HepG2 (cell line): ENCODE measurements around the gene PID1. TPM values are rescaled to one million over a fixed set of nuclear protein-coding genes. Genes with fewer than 3 reads are reported as not detected.

Source experiments
- ATAC-seq: fragments of 200-7000 bp; cut with Tn5 transposase; 3 replicates; pipeline ENCODE4 v1.9.1; 2020; ENCODE audit warnings: mild to moderate bottlenecking, moderate library complexity
- BruUV-seq: library from RNA; stranded (reverse); fragments of 400-500 nt; replicated peaks from 2 replicates; lab custom pipeline; 2021; lab: Mats Ljungman, UMichigan
- CTCF ChIA-PET: fragments of 300-600 bp; formaldehyde crosslinking; extraction: SDS; loops from one replicate; lab custom pipeline; 2021; ENCODE audit warnings: low total read pairs, inconsistent platforms, low intra/inter-chr PET ratio; lab: Yijun Ruan, JAX
- POLR2A ChIA-PET: fragments of 350-600 bp; sonication (Branson Sonifier 250); formaldehyde crosslinking; loops from one replicate; lab custom pipeline; 2020; ENCODE audit warnings: antibody characterized with exemption, inconsistent platforms; lab: Yijun Ruan, JAX
- DNase-seq: peaks from one replicate; pipeline ENCODE4 v3.0.0-alpha.2; 2015; ENCODE audit warnings: low spot score
- FAIRE-seq: peaks from 3 replicates; lab custom pipeline; 2011; peaks lifted over from hg19 to GRCh38; lab: Jason Lieb, UNC
- H2AFZ ChIP-seq: one replicate; pipeline ENCODE4 v1.6.1; 2011; ENCODE audit warnings: low read length, inconsistent platforms
- H3K27ac ChIP-seq: fragments of 300-600 bp; 3 replicates; pipeline ENCODE4 v1.8.0; 2011; ENCODE audit warnings: mixed run types, mild to moderate bottlenecking, mixed read lengths, low read length, inconsistent platforms; ENCODE audit not compliant: insufficient read depth; ENCODE audit errors: extremely low read length
- H3K27me3 ChIP-seq, 2 experiments: fragments of 200-600 bp in 1 of 2; 2 replicates in 1 of 2; 3 replicates in 1 of 2; pipeline versions ENCODE4 v1.6.0 to v1.8.0; 2011; ENCODE audit warnings: low read length in 2 of 2, mild to moderate bottlenecking in 2 of 2, moderate library complexity in 2 of 2, inconsistent platforms in 1 of 2; ENCODE audit not compliant: insufficient read depth in 2 of 2, control insufficient read depth in 1 of 2
- H3K36me3 ChIP-seq, 2 experiments: fragments of 200-600 bp in 1 of 2; replicated peaks in 1 of 2; 2 replicates in 1 of 2; 3 replicates in 1 of 2; pipeline versions ENCODE4 v1.5.1 to v1.8.0; 2011; ENCODE audit warnings: low read length in 2 of 2, inconsistent platforms in 1 of 2; ENCODE audit not compliant: insufficient read depth in 2 of 2, control insufficient read depth in 1 of 2
- H3K4me1 ChIP-seq: 2 replicates; pipeline ENCODE4 v1.5.1; 2012; ENCODE audit warnings: low read length, inconsistent platforms; ENCODE audit not compliant: insufficient read depth
- H3K4me2 ChIP-seq: 2 replicates; pipeline ENCODE4 v1.6.0; 2011; ENCODE audit warnings: low read depth, low read length, inconsistent platforms
- H3K4me3 ChIP-seq, 3 experiments: fragments of 200-600 bp in 1 of 3; sonication (generic), shearing (Covaris generic) in 1 of 3; replicated peaks in 1 of 3; 2 replicates each; pipeline ENCODE4 v1.5.1; 2011 to 2016; ENCODE audit warnings: low read length in 3 of 3, inconsistent platforms in 2 of 3, low read depth in 2 of 3, mild to moderate bottlenecking in 2 of 3, control low read depth in 1 of 3, mixed read lengths in 1 of 3; ENCODE audit not compliant: insufficient read depth in 1 of 3
- H3K79me2 ChIP-seq: one replicate; pipeline ENCODE4 v1.6.1; 2011; ENCODE audit warnings: low read length, inconsistent platforms; ENCODE audit not compliant: insufficient read depth
- H3K9ac ChIP-seq: 2 replicates; pipeline ENCODE4 v1.6.0; 2011; ENCODE audit warnings: mild to moderate bottlenecking, low read depth, low read length, inconsistent platforms; ENCODE audit not compliant: insufficient read depth
- H3K9me3 ChIP-seq: 2 replicates; pipeline ENCODE4 v1.5.1; 2012; ENCODE audit warnings: mild to moderate bottlenecking, low read length
- H4K20me1 ChIP-seq: 2 replicates; pipeline ENCODE4 v1.6.0; 2011; ENCODE audit warnings: inconsistent platforms, mild to moderate bottlenecking, low read length, moderate library complexity; ENCODE audit not compliant: insufficient read depth
- CHCHD3 ChIP-seq: sonication (generic); formaldehyde crosslinking; IDR thresholded peaks from 2 replicates; pipeline ENCODE4 v1.8.0; 2022; ENCODE audit warnings: mild to moderate bottlenecking, missing genetic modification reagents, moderate library complexity
- FOXJ3 ChIP-seq: sonication (generic); formaldehyde crosslinking; IDR thresholded peaks from 2 replicates; pipeline ENCODE4 v1.4.0; 2020; ENCODE audit warnings: missing genetic modification reagents, mild to moderate bottlenecking, borderline replicate concordance
- REL ChIP-seq: sonication (generic); formaldehyde crosslinking; conservative IDR thresholded peaks from 2 replicates; pipeline ENCODE4 v1.8.0; 2022; ENCODE audit warnings: mild to moderate bottlenecking, missing genetic modification reagents, moderate library complexity
- SIX4 ChIP-seq: sonication (generic); formaldehyde crosslinking; IDR thresholded peaks from 2 replicates; pipeline ENCODE4 v1.4.0; 2020; ENCODE audit warnings: missing genetic modification reagents
- SOX5 ChIP-seq: IDR thresholded peaks from 2 replicates; pipeline ENCODE4 v1.6.1; 2016; ENCODE audit warnings: borderline replicate concordance
- TCF12 ChIP-seq, 2 experiments: fragments of 450-650 bp in 1 of 2; sonication (generic) in 1 of 2; formaldehyde crosslinking in 1 of 2; IDR thresholded peaks; 2 replicates each; pipeline versions ENCODE4 v1.6.1 to v1.8.0; 2017 to 2022; ENCODE audit warnings: antibody characterized with exemption in 1 of 2, mild to moderate bottlenecking in 1 of 2, missing genetic modification reagents in 1 of 2, moderate library complexity in 1 of 2
- TEAD2 ChIP-seq: sonication (generic); formaldehyde crosslinking; IDR thresholded peaks from 2 replicates; pipeline ENCODE4 v1.9.0; 2021; ENCODE audit warnings: missing genetic modification reagents
- ZNF207 ChIP-seq: fragments of 450-650 bp; IDR thresholded peaks from 2 replicates; pipeline ENCODE4 v1.6.1; 2016; ENCODE audit warnings: antibody characterized with exemption, borderline replicate concordance
- ZNF672 ChIP-seq: sonication (generic); formaldehyde crosslinking; IDR thresholded peaks from 2 replicates; pipeline ENCODE4 v1.8.1; 2022; ENCODE audit warnings: missing genetic modification reagents
- ZSCAN21 ChIP-seq: sonication (generic); formaldehyde crosslinking; IDR thresholded peaks from 2 replicates; pipeline ENCODE4 v1.8.0; 2022; ENCODE audit warnings: mild to moderate bottlenecking, missing genetic modification reagents, moderate library complexity, borderline replicate concordance
- ZSCAN25 ChIP-seq: sonication (generic); formaldehyde crosslinking; IDR thresholded peaks from 2 replicates; pipeline ENCODE4 v1.8.0; 2022; ENCODE audit warnings: mild to moderate bottlenecking, missing genetic modification reagents
- WGBS: methylation state at CpG from one replicate; pipeline ENCODE4 v1.1.6; 2017; ENCODE audit warnings: low lambda C conversion rate; 5-methylcytosine and 5-hydroxymethylcytosine counted together
- in situ Hi-C: cut with HindIII; loops from 2 replicates; pipeline ENCODE4 v1.10.0; 2017; ENCODE audit warnings: low pct_unique_long_range_greater_than_20kb; ENCODE audit not compliant: extremely low pct_ligation_motif_present
- intact Hi-C: fragments of 100-400 bp; cut with micrococcal nuclease; formaldehyde crosslinking; loops from one replicate; pipeline ENCODE4 v1.10.0; 2022; ENCODE audit not compliant: unreplicated experiment
- polyA plus RNA-seq, 8 experiments: library from polyadenylated mRNA; depleted of rRNA in 3 of 8; stranded (reverse) in 7 of 8; unstranded in 1 of 8; fragments of >200 nt; fragmentation: Illumina TruSeq in 4 of 8; extraction: Trizol in 4 of 8; gene quantifications; 2 replicates each; pipeline versions ENCODE4 v1.2.1 to v1.2.3, GENCODE V29; 2011 to 2016; ENCODE audit warnings: low read depth in 4 of 8, missing spikeins in 1 of 8, mixed read lengths in 1 of 8; ENCODE audit not compliant: insufficient read depth in 1 of 8
- total RNA-seq, 5 experiments: library from RNA; depleted of rRNA; stranded (reverse); fragments of >200 nt; fragmentation: Illumina TruSeq; extraction: Trizol; gene quantifications; 2 replicates each; pipeline ENCODE4 v1.2.3, GENCODE V29; 2016; ENCODE audit warnings: low read depth in 1 of 5
- TF ChIP-seq, protein P1 (sequence below): sonication (generic); formaldehyde crosslinking; IDR thresholded peaks from 2 replicates; pipeline ENCODE4 v1.9.0; 2021; ENCODE audit warnings: missing genetic modification reagents, mild to moderate bottlenecking, borderline replicate concordance
- TF ChIP-seq, protein P2 (sequence below): sonication (generic); formaldehyde crosslinking; IDR thresholded peaks from 2 replicates; pipeline ENCODE4 v1.4.0; 2020; ENCODE audit warnings: mild to moderate bottlenecking, missing genetic modification reagents
- TF ChIP-seq, protein P3 (sequence below): sonication (generic); formaldehyde crosslinking; IDR thresholded peaks from 2 replicates; pipeline ENCODE4 v1.4.0; 2020; ENCODE audit warnings: missing genetic modification reagents
- TF ChIP-seq, protein P4 (sequence below): IDR thresholded peaks from 2 replicates; pipeline ENCODE4 v1.6.1; 2016; ENCODE audit warnings: mild to moderate bottlenecking, missing biosample characterization, missing genetic modification reagents

The PID1 gene
- total and polyA plus RNA-seq, 2 of the 13 experiments (the other 11 are each of a cell fraction or from before 2014, with no cell fraction given) = 0.15 to 0.18 TPM

DNA sequence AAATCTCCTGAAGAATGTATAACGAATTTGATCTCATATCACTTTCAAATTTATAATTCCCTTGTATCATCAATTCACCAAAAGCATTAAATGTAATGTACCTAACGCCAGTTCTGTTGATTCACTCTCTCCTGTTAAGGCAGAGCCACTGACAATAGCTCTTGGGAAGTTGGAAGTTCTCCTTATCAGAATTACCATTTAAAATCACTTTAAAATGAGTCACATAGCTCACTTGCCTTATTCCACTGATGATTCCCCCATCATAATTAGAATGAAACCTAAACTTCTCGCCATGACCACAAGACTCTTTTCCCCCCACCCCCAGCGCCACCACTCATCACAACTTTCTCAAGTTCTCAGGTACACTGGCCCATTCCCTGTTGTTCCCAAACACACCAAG, 117.1 kb downstream of the PID1 start:
- FAIRE-seq (no peak), DNase-seq (no peak), ATAC-seq (no peak)
- H3K9ac ChIP-seq = no peak overlapping the region
- no peak overlapping the region for H3K4me2 ChIP-seq
- BruUV-seq = no TSS peak
- no peaks in the 10 kb centered on the region for H3K27me3 ChIP-seq
- H4K20me1 ChIP-seq = no peaks in the 10 kb centered on the region
- in situ Hi-C loops = no loop called here
- no peak overlapping the region for H3K4me3 ChIP-seq
- TF ChIP-seq ZSCAN21 (CRISPR knock-in tag) (no peak), REL (CRISPR knock-in tag) (no peak), TEAD2 (no peak), ZSCAN25 (CRISPR knock-in tag) (no peak), FOXJ3 (CRISPR knock-in tag) (no peak), SOX5 (CRISPR knock-in tag) (no peak), ZNF672 (no peak), CHCHD3 (CRISPR knock-in tag) (no peak), SIX4 (no peak), TCF12 (IDR thresholded peaks at IDR 0.05) (no peak), TCF12 (CRISPR knock-in tag; IDR thresholded peaks at IDR 0.05) (no peak), ZNF207 (no peak)
- TF ChIP-seq, protein P1, sequence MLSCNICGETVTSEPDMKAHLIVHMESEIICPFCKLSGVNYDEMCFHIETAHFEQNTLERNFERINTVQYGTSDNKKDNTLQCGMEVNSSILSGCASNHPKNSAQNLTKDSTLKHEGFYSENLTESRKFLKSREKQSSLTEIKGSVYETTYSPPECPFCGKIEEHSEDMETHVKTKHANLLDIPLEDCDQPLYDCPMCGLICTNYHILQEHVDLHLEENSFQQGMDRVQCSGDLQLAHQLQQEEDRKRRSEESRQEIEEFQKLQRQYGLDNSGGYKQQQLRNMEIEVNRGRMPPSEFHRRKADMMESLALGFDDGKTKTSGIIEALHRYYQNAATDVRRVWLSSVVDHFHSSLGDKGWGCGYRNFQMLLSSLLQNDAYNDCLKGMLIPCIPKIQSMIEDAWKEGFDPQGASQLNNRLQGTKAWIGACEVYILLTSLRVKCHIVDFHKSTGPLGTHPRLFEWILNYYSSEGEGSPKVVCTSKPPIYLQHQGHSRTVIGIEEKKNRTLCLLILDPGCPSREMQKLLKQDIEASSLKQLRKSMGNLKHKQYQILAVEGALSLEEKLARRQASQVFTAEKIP = no peak
- TF ChIP-seq, protein P2, sequence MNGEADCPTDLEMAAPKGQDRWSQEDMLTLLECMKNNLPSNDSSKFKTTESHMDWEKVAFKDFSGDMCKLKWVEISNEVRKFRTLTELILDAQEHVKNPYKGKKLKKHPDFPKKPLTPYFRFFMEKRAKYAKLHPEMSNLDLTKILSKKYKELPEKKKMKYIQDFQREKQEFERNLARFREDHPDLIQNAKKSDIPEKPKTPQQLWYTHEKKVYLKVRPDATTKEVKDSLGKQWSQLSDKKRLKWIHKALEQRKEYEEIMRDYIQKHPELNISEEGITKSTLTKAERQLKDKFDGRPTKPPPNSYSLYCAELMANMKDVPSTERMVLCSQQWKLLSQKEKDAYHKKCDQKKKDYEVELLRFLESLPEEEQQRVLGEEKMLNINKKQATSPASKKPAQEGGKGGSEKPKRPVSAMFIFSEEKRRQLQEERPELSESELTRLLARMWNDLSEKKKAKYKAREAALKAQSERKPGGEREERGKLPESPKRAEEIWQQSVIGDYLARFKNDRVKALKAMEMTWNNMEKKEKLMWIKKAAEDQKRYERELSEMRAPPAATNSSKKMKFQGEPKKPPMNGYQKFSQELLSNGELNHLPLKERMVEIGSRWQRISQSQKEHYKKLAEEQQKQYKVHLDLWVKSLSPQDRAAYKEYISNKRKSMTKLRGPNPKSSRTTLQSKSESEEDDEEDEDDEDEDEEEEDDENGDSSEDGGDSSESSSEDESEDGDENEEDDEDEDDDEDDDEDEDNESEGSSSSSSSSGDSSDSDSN (CRISPR knock-in tag) = no peak
- TF ChIP-seq, protein P3, sequence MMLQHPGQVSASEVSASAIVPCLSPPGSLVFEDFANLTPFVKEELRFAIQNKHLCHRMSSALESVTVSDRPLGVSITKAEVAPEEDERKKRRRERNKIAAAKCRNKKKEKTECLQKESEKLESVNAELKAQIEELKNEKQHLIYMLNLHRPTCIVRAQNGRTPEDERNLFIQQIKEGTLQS (CRISPR knock-in tag) = no peak
- TF ChIP-seq, protein P4, sequence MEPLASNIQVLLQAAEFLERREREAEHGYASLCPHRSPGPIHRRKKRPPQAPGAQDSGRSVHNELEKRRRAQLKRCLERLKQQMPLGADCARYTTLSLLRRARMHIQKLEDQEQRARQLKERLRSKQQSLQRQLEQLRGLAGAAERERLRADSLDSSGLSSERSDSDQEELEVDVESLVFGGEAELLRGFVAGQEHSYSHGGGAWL (CRISPR knock-in tag) = no peak
- no peaks in the 10 kb centered on the region for H3K36me3 ChIP-seq
- 51% methylated on average over 4 of the region's 4 CpGs for WGBS
- no peaks in the 10 kb centered on the region for H3K4me1 ChIP-seq
- H3K79me2 ChIP-seq = no peaks in the 10 kb centered on the region
- ChIA-PET CTCF (no interaction called here), POLR2A (no interaction called here)
- H3K9me3 ChIP-seq = peaks cover 82% of the 10 kb centered on the region
- intact Hi-C loops = no loop called here
- H2AFZ ChIP-seq = no peak overlapping the region
- H3K27ac ChIP-seq = no peak overlapping the region
